ENCODE results near the gene CHD1L.
"Not testable (repeated sequence)": the region's sequence is repeated elsewhere in the genome, so short reads cannot be mapped to it uniquely, and the experiment has no call there.

The CHD1L gene

DNA sequence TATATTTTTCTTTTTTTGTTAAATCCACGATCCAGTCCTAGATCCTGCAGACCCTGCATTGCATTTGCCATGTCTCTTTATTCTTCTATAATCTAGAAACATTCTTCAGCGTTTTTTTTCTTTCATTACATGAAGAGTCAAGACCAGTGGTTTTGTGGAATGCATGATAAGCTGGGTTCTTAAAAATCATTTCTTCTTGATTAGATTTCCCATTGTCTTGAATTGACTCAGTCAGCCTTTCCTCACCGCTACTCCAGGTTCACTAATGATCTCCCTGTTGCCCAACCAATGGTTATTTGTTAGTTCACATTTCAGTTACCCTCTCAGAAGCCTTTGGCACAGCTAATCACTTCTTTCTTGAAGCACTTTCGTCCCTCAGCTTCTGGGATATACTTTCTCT is 25.2 kb downstream of the CHD1L start:
- DNase-seq (ENCODE audit: low read depth): peak; percentile 43

DNA sequence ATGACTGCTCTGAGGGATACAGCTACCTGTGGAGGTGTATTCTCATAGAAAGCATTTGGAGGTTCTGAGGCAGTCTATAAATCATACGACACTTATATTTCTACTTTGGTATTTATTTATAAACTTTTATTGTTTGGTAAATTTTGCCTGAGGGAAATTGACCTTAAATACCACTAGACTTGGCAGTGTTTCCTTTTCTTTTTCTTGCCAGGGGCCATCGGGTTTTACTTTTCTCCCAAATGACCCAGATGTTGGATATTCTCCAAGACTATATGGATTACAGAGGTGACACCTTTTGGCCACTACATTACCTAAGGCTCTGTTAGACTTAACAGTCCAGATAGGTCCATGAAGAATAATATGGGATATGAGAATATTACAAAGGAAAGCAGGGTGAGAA is 28.2 kb downstream of the CHD1L start:
- DNase-seq (ENCODE audit: low read depth): no peak

DNA sequence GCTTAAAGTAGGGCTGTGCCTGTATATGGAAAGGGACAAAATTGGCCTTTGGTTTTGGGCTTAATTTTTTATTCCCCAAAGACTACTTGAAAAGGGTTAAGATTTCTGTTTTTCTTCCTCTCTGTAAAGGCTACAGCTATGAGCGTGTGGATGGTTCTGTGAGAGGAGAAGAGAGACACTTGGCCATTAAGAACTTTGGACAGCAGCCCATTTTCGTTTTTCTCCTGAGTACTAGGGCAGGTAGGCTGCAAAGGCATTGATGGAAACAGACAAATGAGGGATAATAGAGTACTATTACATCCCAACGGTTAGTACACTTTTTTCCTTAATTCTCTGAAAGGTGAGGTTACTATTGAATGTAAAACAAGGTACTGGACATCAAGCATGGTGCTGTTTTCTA is 29.6 kb downstream of the CHD1L start:
- no peak for DNase-seq (ENCODE audit: low read depth)

DNA sequence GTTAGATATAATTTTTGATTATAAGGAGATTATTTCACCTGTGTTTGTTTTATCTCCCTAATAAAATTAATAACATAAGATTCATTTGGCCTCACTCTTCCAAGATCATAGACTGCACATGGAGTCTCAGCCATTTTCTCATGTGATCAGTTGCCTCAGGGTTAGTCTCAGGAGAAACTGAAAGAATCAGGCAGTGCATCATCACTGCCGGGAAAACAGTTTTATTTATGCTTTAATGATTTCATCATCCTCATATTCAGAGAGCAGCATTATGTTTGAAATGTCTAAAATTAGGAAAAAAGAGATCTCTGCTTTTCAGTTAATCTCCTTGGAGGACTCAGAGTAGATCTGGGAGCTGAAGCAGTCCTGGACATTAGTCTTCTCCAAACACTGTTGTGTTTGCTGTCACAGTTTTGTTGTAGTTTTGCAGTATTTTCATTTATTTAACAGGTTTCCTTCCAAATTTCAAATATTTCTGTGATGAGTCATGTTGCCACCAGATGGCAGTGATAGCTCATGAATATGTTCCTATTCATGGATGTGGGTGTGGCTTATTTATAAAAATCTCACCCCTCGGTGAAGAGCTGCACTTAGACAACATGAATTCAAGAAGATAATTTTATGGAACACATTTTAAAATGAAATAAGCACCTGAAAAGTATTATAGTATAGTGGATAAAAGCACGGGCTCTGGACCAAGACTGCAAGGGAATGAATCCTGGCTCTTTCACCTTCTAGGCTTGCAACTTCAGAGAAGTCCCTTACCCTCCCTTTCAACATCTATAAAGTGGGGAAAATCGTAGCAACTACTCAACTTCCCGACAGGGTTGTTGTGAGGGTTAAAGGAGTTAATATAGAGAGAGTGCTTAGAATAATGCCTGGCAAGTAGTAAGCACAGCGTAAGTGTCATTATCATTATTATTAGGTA is 31.2 kb downstream of the CHD1L start:
- DNase-seq (ENCODE audit: low read depth): peak; percentile 89

DNA sequence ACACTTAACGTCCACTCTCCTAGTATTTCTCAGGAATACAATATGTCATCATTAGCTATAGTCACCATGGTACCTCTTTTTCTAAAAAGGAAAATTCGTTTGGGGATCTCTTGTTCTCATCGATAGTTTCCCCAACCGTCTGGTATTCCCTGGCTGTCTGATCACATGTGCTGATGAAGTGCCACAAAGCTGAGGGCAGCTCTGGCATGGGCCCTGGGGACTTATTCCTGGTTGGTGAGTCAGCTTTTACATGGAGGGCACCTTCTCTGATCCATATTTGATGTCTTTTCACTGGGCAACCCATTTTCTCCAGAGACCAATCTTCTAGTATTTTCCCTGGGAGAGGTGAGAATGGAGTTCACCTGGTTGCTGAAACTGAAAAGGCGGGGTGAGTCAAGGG is 39.5 kb downstream of the CHD1L start:
- DNase-seq (ENCODE audit: low read depth): no peak

DNA sequence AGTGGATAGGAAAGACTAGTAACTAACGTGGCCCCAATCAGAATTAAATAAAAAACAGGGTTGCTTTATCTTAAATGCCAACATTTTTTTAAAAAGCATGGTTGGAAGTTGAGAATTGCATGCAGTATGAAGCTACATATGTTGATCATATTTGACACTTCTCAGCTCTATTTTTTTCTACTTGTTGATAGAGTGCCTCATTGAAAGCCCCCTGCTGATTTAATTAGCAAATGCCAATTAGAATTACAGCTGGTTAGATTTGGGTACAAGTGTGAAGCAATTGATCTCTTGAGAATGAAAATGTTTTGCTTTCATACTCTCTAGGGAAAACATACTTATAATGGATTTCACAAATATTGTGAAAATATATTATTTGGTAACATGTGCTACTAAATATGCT is 40.5 kb downstream of the CHD1L start:
- DNase-seq (ENCODE audit: low read depth): no peak

DNA sequence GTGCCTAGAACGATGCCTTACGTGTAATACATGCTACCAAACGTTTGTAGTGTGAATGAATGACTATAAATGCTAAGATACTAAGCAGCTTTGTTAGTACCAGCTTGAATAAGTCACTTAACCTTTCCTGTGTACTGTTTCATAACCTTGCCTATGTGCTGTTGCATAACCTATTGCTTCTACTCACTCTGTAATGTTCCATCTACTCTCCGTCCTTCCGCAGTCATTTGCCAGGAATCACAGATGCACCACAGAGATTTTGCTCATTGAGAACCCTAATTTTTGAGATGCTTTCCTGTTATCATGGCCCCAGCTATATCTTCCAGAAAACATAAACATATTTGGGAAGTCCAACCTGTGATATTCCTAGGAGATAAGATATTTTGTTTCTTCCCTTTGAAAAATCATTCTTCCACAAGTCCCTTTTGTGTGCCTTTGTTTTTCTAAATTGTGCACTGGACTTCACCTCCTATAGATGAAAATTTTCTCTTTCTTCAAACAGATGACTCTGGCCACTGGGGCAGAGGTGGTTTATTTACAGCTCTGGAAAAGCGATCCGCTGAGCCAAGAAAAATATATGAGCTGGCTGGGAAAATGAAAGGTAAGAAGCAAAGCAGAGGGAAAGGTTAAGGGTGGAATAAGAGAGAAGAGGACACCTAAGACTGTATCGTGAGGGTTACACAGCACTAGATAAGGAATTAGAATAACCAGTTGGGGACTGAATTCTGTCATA is 44.8 kb downstream of the CHD1L start:
- DNase-seq (ENCODE audit: low read depth): peak; percentile 72

DNA sequence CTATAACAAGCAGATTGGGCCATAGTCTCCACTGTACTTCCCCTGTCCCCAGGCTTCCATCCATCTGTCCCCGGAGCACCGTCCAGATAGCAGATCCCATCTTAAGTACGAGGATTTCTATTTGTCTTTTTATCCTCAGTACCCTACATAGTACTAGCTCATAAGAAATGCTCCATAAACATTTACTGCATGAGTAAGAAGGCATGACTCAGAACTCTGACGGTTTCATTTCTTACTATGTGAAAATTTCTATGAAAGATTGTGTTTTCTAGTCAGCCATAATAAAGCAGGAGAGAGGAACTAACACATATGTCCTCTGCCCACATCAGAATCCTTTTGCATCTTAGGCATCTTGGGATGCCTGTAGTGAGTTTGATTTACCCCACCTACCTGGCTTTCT is 49.5 kb downstream of the CHD1L start:
- DNase-seq (ENCODE audit: low read depth): peak; percentile 89

DNA sequence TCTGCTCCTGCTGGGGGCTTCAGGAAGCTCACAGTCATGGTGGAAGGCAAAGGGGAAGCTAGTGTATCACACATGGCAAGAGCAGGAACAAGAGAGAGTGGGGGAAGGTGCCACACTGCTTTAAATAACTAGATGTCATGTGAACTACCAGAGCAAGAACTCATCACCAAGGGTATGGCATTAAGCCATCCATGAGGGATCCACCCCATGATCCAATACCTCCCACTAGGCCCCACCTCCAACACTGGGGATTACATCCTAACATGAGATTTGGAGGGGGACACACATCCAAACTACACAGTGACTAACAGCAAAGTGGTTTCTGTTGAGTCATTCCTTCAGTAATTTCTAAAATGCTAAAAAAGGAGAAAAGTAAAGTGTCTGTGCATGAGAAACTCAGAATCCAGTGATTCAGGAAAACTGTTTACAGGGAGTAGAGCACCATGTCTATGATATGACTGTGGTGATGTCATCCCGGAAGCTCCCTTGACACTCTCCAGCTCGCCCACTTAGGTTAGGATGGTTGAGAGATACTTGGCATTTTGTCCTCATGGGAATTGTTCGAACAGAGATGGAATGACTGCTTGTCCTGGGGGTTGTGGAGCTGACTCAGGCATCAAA is 50.3 kb downstream of the CHD1L start:
- DNase-seq (ENCODE audit: low read depth): peak; percentile 95

DNA sequence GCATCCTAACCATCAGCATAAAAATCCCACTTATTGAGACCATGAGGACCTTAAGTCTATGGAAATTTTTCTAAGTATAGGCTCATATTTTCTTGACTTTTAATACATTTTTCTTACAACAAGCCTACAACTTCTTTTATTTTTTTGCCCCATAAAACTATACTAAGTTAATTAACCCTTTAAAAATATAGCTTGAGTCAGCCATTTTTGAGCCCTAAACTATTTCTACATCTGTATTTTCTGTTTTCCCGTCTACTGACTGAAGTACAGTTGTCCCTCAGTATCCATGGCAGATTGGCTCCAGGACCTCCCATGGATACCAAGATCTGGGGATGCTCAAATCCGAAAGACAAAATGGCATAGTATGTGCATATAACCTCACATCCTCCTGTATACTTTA is 55.0 kb downstream of the CHD1L start:
- no peak for DNase-seq (ENCODE audit: low read depth)

DNA sequence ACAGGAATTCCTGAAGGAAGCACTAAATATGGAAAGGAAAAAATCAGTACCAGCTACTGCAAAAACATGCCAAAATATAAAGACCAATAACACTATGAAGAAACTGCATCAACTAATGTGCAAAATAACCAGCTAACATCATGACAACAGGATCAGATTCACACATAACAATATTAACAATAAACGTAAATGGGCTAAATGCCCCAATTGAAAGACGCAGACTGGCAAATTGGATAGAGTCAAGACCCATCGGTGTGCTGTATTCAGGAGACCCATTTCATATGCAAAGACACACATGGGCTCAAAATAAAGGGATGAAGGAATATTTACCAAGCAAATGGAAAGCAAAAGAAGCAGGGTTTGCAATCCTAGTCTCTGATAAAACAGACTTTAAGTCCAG is 63.3 kb downstream of the CHD1L start:
- DNase-seq (ENCODE audit: low read depth): not testable (repeated sequence)

DNA sequence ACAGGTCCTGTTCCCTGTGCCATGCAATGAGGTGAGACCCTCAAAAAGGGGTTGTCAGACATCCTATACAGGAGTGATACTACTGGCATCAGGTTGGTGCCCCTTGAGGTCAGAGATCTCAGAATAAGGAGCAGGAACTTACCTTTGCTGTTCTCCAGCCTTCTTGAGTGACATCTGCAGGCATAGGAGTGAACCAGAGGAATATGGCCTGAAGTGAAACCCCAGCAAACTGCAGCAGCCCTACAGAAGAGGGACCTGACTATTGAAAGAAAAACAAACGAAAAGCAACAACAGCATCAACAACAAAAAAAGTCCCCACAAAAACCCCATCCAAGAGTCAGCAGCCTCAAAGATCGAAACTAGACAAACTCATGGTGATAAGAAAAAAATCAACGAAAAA is 74.5 kb downstream of the CHD1L start:
- DNase-seq (ENCODE audit: low read depth): no peak

DNA sequence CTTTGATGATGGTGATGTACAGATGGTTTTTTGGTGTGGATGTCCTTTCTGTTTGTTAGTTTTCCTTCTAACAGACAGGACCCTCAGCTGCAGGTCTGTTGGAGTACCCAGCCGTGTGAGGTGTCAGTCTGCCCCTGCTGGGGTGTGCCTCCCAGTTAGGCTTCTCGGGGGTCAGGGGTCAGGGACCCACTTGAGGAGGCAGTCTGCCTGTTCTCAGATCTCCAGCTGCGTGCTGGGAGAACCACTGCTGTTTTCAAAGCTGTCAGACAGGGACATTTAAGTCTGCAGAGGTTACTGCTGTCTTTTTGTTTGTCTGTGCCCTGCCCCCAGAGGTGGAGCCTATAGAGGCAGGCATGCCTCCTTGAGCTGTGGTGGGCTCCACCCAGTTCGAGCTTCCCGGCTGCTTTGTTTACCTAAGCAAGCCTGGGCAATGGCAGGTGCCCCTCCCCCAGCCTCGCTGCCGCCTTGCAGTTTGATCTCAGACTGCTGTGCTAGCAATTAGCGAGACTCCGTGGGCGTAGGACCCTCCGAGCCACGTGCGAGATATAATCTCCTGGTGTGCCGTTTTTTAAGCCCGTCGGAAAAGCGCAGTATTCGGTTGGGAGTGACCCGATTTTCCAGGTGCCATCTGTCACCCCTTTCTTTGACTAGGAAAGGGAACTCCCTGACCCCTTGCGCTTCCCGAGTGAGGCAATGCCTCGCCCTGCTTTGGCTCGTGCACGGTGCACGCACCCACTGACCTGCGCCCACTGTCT is 84.6 kb downstream of the CHD1L start:
- not testable (repeated sequence) for DNase-seq (ENCODE audit: low read depth)

DNA sequence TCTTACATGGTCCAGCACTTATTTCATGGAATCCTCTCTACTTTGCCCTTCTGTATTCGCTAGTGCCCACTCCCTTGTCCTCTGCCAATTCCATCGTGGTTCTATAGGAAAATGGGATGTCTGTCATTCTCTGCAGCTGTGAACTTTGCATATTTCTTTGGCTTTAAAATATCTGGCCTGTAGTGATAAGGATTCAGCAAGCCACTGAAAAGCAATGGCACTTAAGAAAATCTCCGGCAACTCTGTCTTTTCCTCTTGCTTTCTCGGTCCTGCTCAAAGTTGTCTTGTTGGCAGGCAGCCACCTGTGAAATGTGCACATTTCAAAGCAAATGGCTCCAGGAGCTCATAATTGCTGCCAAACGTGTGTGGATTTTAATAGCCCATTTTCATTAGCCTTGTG is 91.8 kb downstream of the CHD1L start:
- DNase-seq (ENCODE audit: low read depth): no peak

DNA sequence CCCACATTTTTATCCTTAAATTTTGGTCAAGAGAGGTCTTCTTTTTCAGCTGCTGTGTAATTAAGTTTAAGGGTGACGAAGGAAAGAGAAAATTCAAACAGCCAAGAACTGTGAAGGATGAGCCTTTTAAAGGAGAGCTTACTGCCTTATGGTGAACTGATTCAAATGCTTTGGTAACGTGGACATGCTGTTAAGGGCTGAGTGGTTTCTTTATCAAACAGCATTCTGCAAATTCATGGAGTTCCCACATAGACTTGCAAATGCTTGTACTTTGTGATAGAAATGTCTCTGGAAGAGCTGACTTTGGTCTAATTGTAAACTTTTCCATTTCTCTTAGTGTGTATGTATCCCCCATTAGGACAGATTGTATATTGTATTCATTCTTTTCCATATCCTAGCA is 93.8 kb downstream of the CHD1L start:
- DNase-seq (ENCODE audit: low read depth): no peak

DNA sequence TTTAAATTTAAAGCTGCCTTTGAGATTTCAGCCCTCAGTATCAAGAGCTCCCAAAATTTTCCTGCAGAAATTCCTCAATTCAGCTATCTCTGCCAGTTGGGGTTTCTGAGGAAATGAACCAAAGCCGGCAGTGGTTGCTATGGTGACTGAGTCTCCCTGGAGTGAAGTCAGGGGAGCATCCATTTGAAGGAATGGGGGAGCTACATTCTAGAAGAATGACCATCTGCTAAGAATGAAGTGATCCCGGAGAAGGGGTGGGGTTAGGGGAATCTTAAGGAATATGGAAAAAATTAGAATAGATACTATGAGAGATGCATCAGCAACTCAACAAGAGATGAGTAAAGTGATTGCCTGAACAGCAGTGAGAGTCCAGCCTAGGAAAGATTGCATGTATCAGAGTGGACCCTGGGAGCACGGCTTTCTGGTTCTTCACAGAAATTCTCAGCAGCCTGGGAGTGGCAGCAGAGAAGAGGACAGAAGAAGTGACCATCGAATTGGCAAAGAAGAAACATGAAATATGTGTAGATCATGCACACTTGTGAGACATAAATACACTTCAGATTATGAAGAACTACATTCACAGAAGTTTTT is 94.7 kb downstream of the CHD1L start:
- no peak for DNase-seq (ENCODE audit: low read depth)

DNA sequence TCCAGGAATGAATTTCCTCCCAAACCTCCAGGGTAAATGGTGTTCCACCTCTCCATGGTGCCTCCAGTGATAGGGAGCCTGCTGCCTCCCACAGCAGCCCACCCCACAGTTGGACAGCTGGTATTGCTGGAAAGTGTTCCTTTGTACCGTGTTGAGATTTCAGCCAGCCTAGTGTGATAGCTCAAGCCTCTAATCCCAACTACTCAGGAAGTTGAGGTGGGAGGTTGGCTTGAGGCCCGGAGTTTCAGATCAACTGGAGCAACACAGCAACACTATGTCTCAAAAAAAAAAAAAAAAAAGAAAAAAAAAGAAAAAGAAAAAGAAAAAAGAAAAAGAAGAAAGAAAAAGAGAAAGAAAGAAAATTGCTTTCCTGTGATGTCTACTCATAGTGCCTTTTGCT is 96.1 kb downstream of the CHD1L start:
- DNase-seq (ENCODE audit: low read depth): no peak

DNA sequence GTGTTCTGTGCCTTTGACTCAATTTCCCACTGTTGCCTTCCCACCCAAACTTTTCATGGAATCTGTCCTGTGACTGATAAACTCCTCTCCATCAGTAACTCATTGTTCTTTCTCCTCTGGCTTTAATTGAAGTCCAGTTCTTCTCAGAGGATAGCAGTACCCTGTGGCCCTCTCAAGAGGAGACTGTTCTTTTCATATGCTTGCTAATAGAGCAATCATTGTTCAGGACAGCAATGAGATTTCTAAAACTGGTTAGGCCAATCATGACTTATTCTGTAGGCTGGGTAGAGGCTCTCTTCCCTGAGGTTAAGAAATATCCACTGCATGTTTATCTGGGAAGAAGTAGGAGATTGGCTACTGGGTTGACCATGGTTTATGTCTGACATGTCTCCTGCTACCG is 98.8 kb downstream of the CHD1L start:
- DNase-seq (ENCODE audit: low read depth): no peak
